Sigmoid colon (tissue), 4 donors: ENCODE data around the gene LTC4S.

Source experiments
- POLR2A ChIP-seq, 2 donors: fragments of 450-650 bp; IDR thresholded peaks; one replicate each; pipeline ENCODE4 v1.6.1; 2016; ENCODE audit warnings: antibody characterized with exemption in 2 of 2, mild to moderate bottlenecking in 2 of 2, moderate library complexity in 2 of 2
- POLR2AphosphoS5 ChIP-seq, 4 donors: sonication (generic); formaldehyde crosslinking; IDR thresholded peaks; one replicate each; pipeline ENCODE4 v1.6.1; 2017; ENCODE audit warnings: antibody characterized with exemption in 4 of 4
- TF ChIP-seq, protein P1 (sequence below), 4 experiments: fragments of 450-650 bp in 3 of 4; fragments of 200-600 bp in 1 of 4; IDR thresholded peaks; one replicate each; pipeline ENCODE4 v1.5.1; 2016 to 2019; ENCODE audit warnings: antibody characterized with exemption in 4 of 4, mild to moderate bottlenecking in 3 of 4, moderate library complexity in 2 of 4

- TF ChIP-seq, protein P1, sequence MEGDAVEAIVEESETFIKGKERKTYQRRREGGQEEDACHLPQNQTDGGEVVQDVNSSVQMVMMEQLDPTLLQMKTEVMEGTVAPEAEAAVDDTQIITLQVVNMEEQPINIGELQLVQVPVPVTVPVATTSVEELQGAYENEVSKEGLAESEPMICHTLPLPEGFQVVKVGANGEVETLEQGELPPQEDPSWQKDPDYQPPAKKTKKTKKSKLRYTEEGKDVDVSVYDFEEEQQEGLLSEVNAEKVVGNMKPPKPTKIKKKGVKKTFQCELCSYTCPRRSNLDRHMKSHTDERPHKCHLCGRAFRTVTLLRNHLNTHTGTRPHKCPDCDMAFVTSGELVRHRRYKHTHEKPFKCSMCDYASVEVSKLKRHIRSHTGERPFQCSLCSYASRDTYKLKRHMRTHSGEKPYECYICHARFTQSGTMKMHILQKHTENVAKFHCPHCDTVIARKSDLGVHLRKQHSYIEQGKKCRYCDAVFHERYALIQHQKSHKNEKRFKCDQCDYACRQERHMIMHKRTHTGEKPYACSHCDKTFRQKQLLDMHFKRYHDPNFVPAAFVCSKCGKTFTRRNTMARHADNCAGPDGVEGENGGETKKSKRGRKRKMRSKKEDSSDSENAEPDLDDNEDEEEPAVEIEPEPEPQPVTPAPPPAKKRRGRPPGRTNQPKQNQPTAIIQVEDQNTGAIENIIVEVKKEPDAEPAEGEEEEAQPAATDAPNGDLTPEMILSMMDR (IDR thresholded peaks at IDR 0.05): no peak
- no peak for TF ChIP-seq POLR2A (IDR thresholded peaks at IDR 0.05)
- TF ChIP-seq POLR2AphosphoS5 (IDR thresholded peaks at IDR 0.05): no peak
Measured at GRCh38 chr5:179777456-179777855, 16.3 kb upstream of the LTC4S start.
